22Rv1 (cell line): ENCODE results near the gene TMEM59L.

Experiments used
- CTCF ChIP-seq: fragments of 450-650 bp; IDR thresholded peaks from 2 replicates; pipeline ENCODE4 v1.5.1; 2017; ENCODE audit warnings: mild to moderate bottlenecking
- ZFX ChIP-seq: fragments of 450-650 bp; IDR thresholded peaks from 2 replicates; pipeline ENCODE4 v1.6.1; 2017; ENCODE audit warnings: antibody characterized with exemption, borderline replicate concordance

- TF ChIP-seq CTCF (no peak), ZFX (no peak)
These were observed 23.0 kb upstream of the TMEM59L start for GRCh38 chr19:18589380-18590272.
